ENCODE measurements around the gene CD300E. TPM values are rescaled to one million over a fixed set of nuclear protein-coding genes. Genes with fewer than 3 reads are reported as not detected.

The CD300E gene
- total RNA-seq, 1 experiment from 2014 or later = not detected

DNA sequence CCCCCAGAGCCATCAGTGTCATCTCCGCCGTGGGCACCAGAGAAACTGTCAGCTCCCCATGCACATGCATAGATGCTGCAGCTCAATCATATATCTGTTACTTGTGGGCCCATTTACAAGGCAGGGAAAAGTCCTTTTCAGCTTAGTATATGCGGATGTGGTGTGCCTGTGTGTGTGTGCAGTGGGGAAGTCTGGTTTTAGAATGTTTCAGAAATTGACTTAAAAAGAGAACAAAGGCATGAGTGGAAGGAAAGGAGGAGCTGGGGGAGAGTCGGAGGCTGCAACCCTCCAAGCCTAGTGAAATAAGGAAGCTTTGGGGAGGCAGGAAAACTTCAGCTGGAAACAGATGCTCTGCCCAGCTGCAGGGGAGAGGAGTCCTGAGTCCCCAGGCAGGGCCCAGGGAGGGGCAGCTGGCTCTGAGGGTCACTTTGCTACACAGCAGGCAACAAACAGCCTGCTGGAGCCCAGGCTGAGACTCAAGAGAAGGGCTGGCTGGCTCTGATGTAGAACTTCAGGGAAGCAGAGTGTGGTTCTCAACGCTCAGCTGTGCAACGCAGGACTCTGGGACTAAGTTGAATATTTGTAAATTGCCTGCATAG, 20.4 kb downstream of the CD300E start:
- no peak overlapping the region for H3K27ac ChIP-seq (ENCODE audit: low read depth, low read length, poor library complexity, severe bottlenecking)
- intact Hi-C loops (cut with micrococcal nuclease; ENCODE audit: unreplicated experiment) = loop anchor here (10.0 kb wide), 1 partner anchor 238 kb away; the partner anchor contains the start of genes BTBD17 and GPR142
- no peaks in the 10 kb centered on the region for H3K9me3 ChIP-seq (ENCODE audit: low read depth, low read length, poor library complexity, severe bottlenecking)
- no peak overlapping the region for H3K4me3 ChIP-seq (ENCODE audit: low read depth, low read length, poor library complexity, severe bottlenecking)
- no peak for DNase-seq (ENCODE audit: low spot score)
- H3K4me1 ChIP-seq (ENCODE audit: insufficient read depth, low read length, poor library complexity, severe bottlenecking) = no peaks in the 10 kb centered on the region
- no peak for TF ChIP-seq CTCF (conservative IDR thresholded peaks at IDR 0.05; ENCODE audit: low read depth, low read length)
- no peak for TF ChIP-seq EZH2 (IDR thresholded peaks at IDR 0.05; ENCODE audit: borderline replicate concordance, low read depth, low read length, poor library complexity, severe bottlenecking)
- peaks cover 39% of the 10 kb centered on the region for H3K27me3 ChIP-seq (replicated peaks; ENCODE audit: insufficient read depth, low read depth, low read length, poor library complexity)
- no TSS peak for BruUV-seq (replicated peaks)
- POLR2A ChIA-PET (ENCODE audit: low non-redundant PET) = interaction anchor here (0.6 kb wide), 1 partner anchor 28 kb away, joined by 3 read pairs; no protein-coding TSS in a partner anchor
- H3K36me3 ChIP-seq (ENCODE audit: insufficient read depth, low read length, poor library complexity, severe bottlenecking) = no peaks in the 10 kb centered on the region
- CTCF ChIA-PET = interaction anchor here (0.6 to 1.2 kb wide), 3 partner anchors 14 to 235 kb away, joined by 3 to 4 read pairs (median 4); no protein-coding TSS in a partner anchor

- Histone ChIP-seq H3K4me3 (ENCODE audit: low read depth, low read length, poor library complexity, severe bottlenecking) (no peak overlapping the region), H3K27ac (ENCODE audit: low read depth, low read length, poor library complexity, severe bottlenecking) (no peak overlapping the region), H3K9me3 (ENCODE audit: low read depth, low read length, poor library complexity, severe bottlenecking) (no peaks in the 10 kb centered on the region), H3K4me1 (ENCODE audit: insufficient read depth, low read length, poor library complexity, severe bottlenecking) (no peaks in the 10 kb centered on the region), H3K27me3 (replicated peaks; ENCODE audit: insufficient read depth, low read depth, low read length, poor library complexity) (peaks cover 29% of the 10 kb centered on the region), H3K36me3 (ENCODE audit: insufficient read depth, low read length, poor library complexity, severe bottlenecking) (no peaks in the 10 kb centered on the region)
- BruUV-seq (replicated peaks) = no TSS peak
- peak; percentile 18 for DNase-seq (ENCODE audit: low spot score)
- TF ChIP-seq EZH2 (IDR thresholded peaks at IDR 0.05; ENCODE audit: borderline replicate concordance, low read depth, low read length, poor library complexity, severe bottlenecking) (no peak), CTCF (conservative IDR thresholded peaks at IDR 0.05; ENCODE audit: low read depth, low read length) (peak; percentile 64)
- POLR2A ChIA-PET (ENCODE audit: low non-redundant PET) = no interaction called here
- intact Hi-C loops (cut with micrococcal nuclease; ENCODE audit: unreplicated experiment) = loop anchor here (10.0 kb wide), 1 partner anchor 237 kb away; the partner anchor contains the start of genes BTBD17 and GPR142
- CTCF ChIA-PET = no interaction called here
Observed at GRCh38 chr17:74601944-74602572, 21.5 kb downstream of the CD300E start.

DNA sequence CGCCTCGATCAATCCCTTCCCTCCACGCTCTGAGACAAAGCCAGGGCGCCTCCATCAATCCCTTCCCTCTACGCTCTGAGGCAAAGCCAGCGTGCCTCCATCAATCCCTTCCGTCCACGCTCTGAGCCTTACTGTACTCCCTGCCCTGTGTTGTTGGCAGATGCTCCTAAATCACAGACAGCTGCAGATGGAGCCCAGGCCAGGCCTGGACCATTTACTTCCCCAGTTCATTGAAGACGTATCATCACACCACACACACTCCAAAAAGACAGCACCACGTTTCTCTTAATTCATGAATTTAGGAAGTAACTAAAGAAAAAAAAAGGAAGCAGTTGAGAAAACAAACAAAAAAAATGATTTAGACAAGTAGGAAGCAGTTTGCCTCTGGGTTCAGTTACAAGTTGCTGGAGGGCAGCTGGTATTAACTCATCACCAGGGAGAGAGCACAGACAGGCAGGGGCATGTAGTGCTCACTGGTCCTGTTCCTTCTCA, 24.0 kb downstream of the CD300E start:
- intact Hi-C loops (cut with micrococcal nuclease; ENCODE audit: unreplicated experiment) = no loop called here
- ChIA-PET POLR2A (ENCODE audit: low non-redundant PET) (no interaction called here), CTCF (no interaction called here)
- H3K4me3 ChIP-seq (ENCODE audit: low read depth, low read length, poor library complexity, severe bottlenecking) = no peak overlapping the region
- no peak overlapping the region for H3K27ac ChIP-seq (ENCODE audit: low read depth, low read length, poor library complexity, severe bottlenecking)
- no peaks in the 10 kb centered on the region for H3K4me1 ChIP-seq (ENCODE audit: insufficient read depth, low read length, poor library complexity, severe bottlenecking)
- H3K27me3 ChIP-seq (replicated peaks; ENCODE audit: insufficient read depth, low read depth, low read length, poor library complexity) = peaks cover 30% of the 10 kb centered on the region
- no TSS peak for BruUV-seq (replicated peaks)
- TF ChIP-seq EZH2 (IDR thresholded peaks at IDR 0.05; ENCODE audit: borderline replicate concordance, low read depth, low read length, poor library complexity, severe bottlenecking) = no peak
- TF ChIP-seq CTCF (conservative IDR thresholded peaks at IDR 0.05; ENCODE audit: low read depth, low read length) = no peak
- no peaks in the 10 kb centered on the region for H3K36me3 ChIP-seq (ENCODE audit: insufficient read depth, low read length, poor library complexity, severe bottlenecking)
- H3K9me3 ChIP-seq (ENCODE audit: low read depth, low read length, poor library complexity, severe bottlenecking) = no peaks in the 10 kb centered on the region
- DNase-seq (ENCODE audit: low spot score) = no peak

Measured in A673 (cell line).